HUES64 (cell line): ENCODE results near the gene CYFIP2. TPM values are rescaled to one million over a fixed set of nuclear protein-coding genes. Genes with fewer than 3 reads are reported as not detected.

Experiments used
- H3K27ac ChIP-seq: 2 replicates; pipeline ENCODE4 v1.7.0; 2013; ENCODE audit warnings: low read depth, low read length, inconsistent platforms
- H3K27me3 ChIP-seq: 2 replicates; pipeline ENCODE4 v1.6.1; 2013; ENCODE audit warnings: mild to moderate bottlenecking, low read length; ENCODE audit not compliant: insufficient read depth
- H3K36me3 ChIP-seq: 2 replicates; pipeline ENCODE4 v1.6.1; 2013; ENCODE audit warnings: mild to moderate bottlenecking, low read length; ENCODE audit not compliant: insufficient read depth
- H3K4me1 ChIP-seq: 2 replicates; pipeline ENCODE4 v1.6.1; 2013; ENCODE audit warnings: mild to moderate bottlenecking, low read length, moderate library complexity; ENCODE audit not compliant: insufficient read depth
- H3K4me3 ChIP-seq: 2 replicates; pipeline ENCODE4 v1.5.1; 2013; ENCODE audit warnings: mild to moderate bottlenecking, low read length, moderate library complexity
- H3K9ac ChIP-seq: 2 replicates; pipeline ENCODE4 v1.6.1; 2013; ENCODE audit warnings: mild to moderate bottlenecking, low read depth, low read length
- H3K9me3 ChIP-seq: 2 replicates; pipeline ENCODE4 v1.6.1; 2013; ENCODE audit warnings: low read depth, low read length; ENCODE audit not compliant: insufficient read depth
- WGBS: fragments of 150-250, 120-280 bp; methylation state at CpG from one replicate; pipeline ENCODE4 v1.1.7; 2013; ENCODE audit warnings: missing lambda C conversion rate; 5-methylcytosine and 5-hydroxymethylcytosine counted together
- polyA plus RNA-seq, 2 experiments: library from polyadenylated mRNA; stranded (reverse); fragments of 50-300 nt; gene quantifications; one replicate each; pipeline ENCODE4 v1.2.3, GENCODE V29; 2013

Gene CYFIP2
- 46.8 TPM for polyA plus RNA-seq (2013, experiment 1 of 2)
- 51.5 TPM for polyA plus RNA-seq (2013, experiment 2 of 2)

- 2% methylated on average over 58 of the region's 58 CpGs for WGBS
- H3K4me1 ChIP-seq: peaks cover 24% of the 10 kb centered on the region
- peak within 1 kb of the TSS; percentile 36; the same call in 1 of the 2 replicates for H3K27ac ChIP-seq
Measured at GRCh38 chr5:157265714-157266285, at the start of gene CYFIP2. TSS of gene CYFIP2 (plus strand) at chr5:157266123. CDS start at chr5:157285362, 19,239 bp downstream.

GRCh38 chr5:157216391-157217142, 49.4 kb upstream of the CYFIP2 start:
- no peaks in the 10 kb centered on the region for H3K27me3 ChIP-seq
- H3K9ac ChIP-seq: no peak overlapping the region
- H3K4me1 ChIP-seq: peaks cover 7% of the 10 kb centered on the region
- no peak overlapping the region for H3K27ac ChIP-seq
- H3K9me3 ChIP-seq: no peaks in the 10 kb centered on the region
- H3K4me3 ChIP-seq: no peak overlapping the region
- no peaks in the 10 kb centered on the region for H3K36me3 ChIP-seq
- 93% methylated on average over 6 of the region's 6 CpGs for WGBS

More at GRCh38 chr5:157265714-157266285, at the start of gene CYFIP2:
- H3K27me3 ChIP-seq: peaks cover 25% of the 10 kb centered on the region
- no peaks in the 10 kb centered on the region for H3K9me3 ChIP-seq
- peak within 1 kb of the TSS; percentile 76 for H3K9ac ChIP-seq
- H3K36me3 ChIP-seq: no peaks in the 10 kb centered on the region
- peak within 1 kb of the TSS; percentile 81 for H3K4me3 ChIP-seq

- Histone ChIP-seq H3K27me3 (no peaks in the 10 kb centered on the region), H3K4me1 (peaks cover 7% of the 10 kb centered on the region), H3K9ac (no peak overlapping the region), H3K9me3 (no peaks in the 10 kb centered on the region), H3K36me3 (no peaks in the 10 kb centered on the region), H3K27ac (no peak overlapping the region), H3K4me3 (no peak overlapping the region)
- WGBS: 85% methylated on average over 5 of the region's 5 CpGs
Measured at GRCh38 chr5:157217289-157218024, 48.5 kb upstream of the CYFIP2 start.

- H3K36me3 ChIP-seq: no peaks in the 10 kb centered on the region
- 94% methylated on average over 8 of the region's 9 CpGs for WGBS
- H3K27me3 ChIP-seq: no peaks in the 10 kb centered on the region
- H3K4me3 ChIP-seq: no peak overlapping the region
- no peak overlapping the region for H3K9ac ChIP-seq
- no peaks in the 10 kb centered on the region for H3K9me3 ChIP-seq
- peaks cover 7% of the 10 kb centered on the region for H3K4me1 ChIP-seq
- H3K27ac ChIP-seq: no peak overlapping the region
Measured at GRCh38 chr5:157219491-157220271, 46.2 kb upstream of the CYFIP2 start.

GRCh38 chr5:157221959-157222358, 44.0 kb upstream of the CYFIP2 start:
- Histone ChIP-seq H3K9ac (no peak overlapping the region), H3K27me3 (no peaks in the 10 kb centered on the region), H3K27ac (no peak overlapping the region), H3K9me3 (no peaks in the 10 kb centered on the region), H3K36me3 (no peaks in the 10 kb centered on the region), H3K4me3 (no peak overlapping the region), H3K4me1 (no peaks in the 10 kb centered on the region)
- 95% methylated on average over 5 of the region's 5 CpGs for WGBS

GRCh38 chr5:157222506-157223230, 43.3 kb upstream of the CYFIP2 start:
- Histone ChIP-seq H3K9me3 (no peaks in the 10 kb centered on the region), H3K9ac (no peak overlapping the region), H3K27me3 (no peaks in the 10 kb centered on the region), H3K4me1 (no peaks in the 10 kb centered on the region), H3K4me3 (no peak overlapping the region), H3K36me3 (no peaks in the 10 kb centered on the region), H3K27ac (no peak overlapping the region)
- 95% methylated on average over 10 of the region's 10 CpGs for WGBS

- Histone ChIP-seq H3K9ac (no peak overlapping the region), H3K4me3 (no peak overlapping the region), H3K9me3 (no peaks in the 10 kb centered on the region), H3K27ac (no peak overlapping the region), H3K4me1 (no peaks in the 10 kb centered on the region), H3K36me3 (no peaks in the 10 kb centered on the region), H3K27me3 (no peaks in the 10 kb centered on the region)
- WGBS: 91% methylated on average over 5 of the region's 6 CpGs
Measured at GRCh38 chr5:157225469-157226422, 40.2 kb upstream of the CYFIP2 start.

GRCh38 chr5:157230610-157231009, 35.3 kb upstream of the CYFIP2 start:
- Histone ChIP-seq H3K9me3 (no peaks in the 10 kb centered on the region), H3K27me3 (no peaks in the 10 kb centered on the region), H3K27ac (no peak overlapping the region), H3K36me3 (no peaks in the 10 kb centered on the region), H3K4me3 (no peak overlapping the region), H3K4me1 (no peaks in the 10 kb centered on the region), H3K9ac (no peak overlapping the region)

GRCh38 chr5:157232706-157233105, 33.2 kb upstream of the CYFIP2 start:
- Histone ChIP-seq H3K27ac (no peak overlapping the region), H3K36me3 (no peaks in the 10 kb centered on the region)
- 89% methylated on average over 6 of the region's 6 CpGs for whole genome bisulfite sequencing

More at GRCh38 chr5:157232706-157233105, 33.2 kb upstream of the CYFIP2 start:
- Histone ChIP-seq H3K4me1 (no peaks in the 10 kb centered on the region), H3K4me3 (no peak overlapping the region), H3K9ac (no peak overlapping the region), H3K9me3 (no peaks in the 10 kb centered on the region), H3K27me3 (no peaks in the 10 kb centered on the region)
